Endothelial cell (in vitro differentiated cells): ENCODE results near the gene UMOD. TPM values are rescaled to one million over a fixed set of nuclear protein-coding genes. Genes with fewer than 3 reads are reported as not detected.

Source experiments
- DNase-seq: peaks from one replicate; pipeline ENCODE4 v3.0.0; 2021; ENCODE audit warnings: low spot score
- H3K27ac Mint-ChIP-seq: one replicate; pipeline ENCODE4 v1.8.0; 2021; ENCODE audit warnings: mixed read lengths, inconsistent platforms; ENCODE audit not compliant: unreplicated experiment
- H3K27me3 Mint-ChIP-seq: one replicate; pipeline ENCODE4 v1.8.0; 2021; ENCODE audit warnings: mild to moderate bottlenecking, moderate library complexity, mixed read lengths, inconsistent platforms; ENCODE audit not compliant: unreplicated experiment
- H3K36me3 Mint-ChIP-seq: one replicate; pipeline ENCODE4 v1.8.0; 2021; ENCODE audit warnings: mild to moderate bottlenecking, low read depth, mixed read lengths, inconsistent platforms; ENCODE audit not compliant: unreplicated experiment
- H3K4me1 Mint-ChIP-seq: one replicate; pipeline ENCODE4 v1.8.0; 2021; ENCODE audit warnings: mild to moderate bottlenecking, mixed read lengths, inconsistent platforms; ENCODE audit not compliant: unreplicated experiment
- H3K4me3 Mint-ChIP-seq: one replicate; pipeline ENCODE4 v1.8.0; 2021; ENCODE audit warnings: mild to moderate bottlenecking, mixed read lengths, inconsistent platforms; ENCODE audit not compliant: unreplicated experiment
- H3K9me3 Mint-ChIP-seq: one replicate; pipeline ENCODE4 v1.8.0; 2021; ENCODE audit warnings: mixed read lengths, inconsistent platforms; ENCODE audit not compliant: unreplicated experiment
- total RNA-seq: library from RNA; stranded (reverse); fragmentation: NEBNext Ultra II Directional; extraction: Animal tissue kit (Norgen Biotek cat#: 25700); gene quantifications from one replicate; pipeline ENCODE4 v1.2.1, GENCODE V29; 2021; ENCODE audit not compliant: unreplicated experiment
- TF ChIP-seq, protein P1 (sequence below): fragments of 200-600 bp; sonication (generic); IDR thresholded peaks from one replicate; pipeline ENCODE4 v1.5.0; 2021; ENCODE audit warnings: antibody characterized with exemption; ENCODE audit not compliant: unreplicated experiment

Gene UMOD
- total RNA-seq, 1 donor from 2014 or later: not detected

DNA sequence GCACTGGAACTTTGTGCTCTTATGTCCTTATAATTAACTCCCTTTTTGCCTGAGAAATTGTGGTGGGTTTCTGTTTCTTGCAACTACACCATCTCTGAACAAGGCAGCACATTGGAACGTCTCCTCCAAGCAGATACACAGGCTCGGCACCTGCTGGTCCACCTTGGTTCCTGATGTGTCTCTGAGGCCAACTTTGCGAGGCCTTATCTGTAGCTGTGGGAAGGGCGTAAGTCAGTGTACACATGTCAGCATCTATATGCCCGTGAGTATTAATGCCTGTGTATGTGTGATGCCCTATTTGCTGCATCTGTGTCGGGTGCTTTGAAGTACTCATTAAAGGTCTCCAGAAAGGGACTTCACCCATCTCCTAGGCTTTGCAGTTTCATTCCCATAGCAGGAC, 42.7 kb downstream of the UMOD start:
- H3K36me3 Mint-ChIP-seq: no peaks in the 10 kb centered on the region
- H3K4me1 Mint-ChIP-seq: no peaks in the 10 kb centered on the region
- H3K27me3 Mint-ChIP-seq: no peaks in the 10 kb centered on the region
- no peak for DNase-seq
- no peaks in the 10 kb centered on the region for H3K9me3 Mint-ChIP-seq
- no peak overlapping the region for H3K27ac Mint-ChIP-seq
- TF ChIP-seq, protein P1, sequence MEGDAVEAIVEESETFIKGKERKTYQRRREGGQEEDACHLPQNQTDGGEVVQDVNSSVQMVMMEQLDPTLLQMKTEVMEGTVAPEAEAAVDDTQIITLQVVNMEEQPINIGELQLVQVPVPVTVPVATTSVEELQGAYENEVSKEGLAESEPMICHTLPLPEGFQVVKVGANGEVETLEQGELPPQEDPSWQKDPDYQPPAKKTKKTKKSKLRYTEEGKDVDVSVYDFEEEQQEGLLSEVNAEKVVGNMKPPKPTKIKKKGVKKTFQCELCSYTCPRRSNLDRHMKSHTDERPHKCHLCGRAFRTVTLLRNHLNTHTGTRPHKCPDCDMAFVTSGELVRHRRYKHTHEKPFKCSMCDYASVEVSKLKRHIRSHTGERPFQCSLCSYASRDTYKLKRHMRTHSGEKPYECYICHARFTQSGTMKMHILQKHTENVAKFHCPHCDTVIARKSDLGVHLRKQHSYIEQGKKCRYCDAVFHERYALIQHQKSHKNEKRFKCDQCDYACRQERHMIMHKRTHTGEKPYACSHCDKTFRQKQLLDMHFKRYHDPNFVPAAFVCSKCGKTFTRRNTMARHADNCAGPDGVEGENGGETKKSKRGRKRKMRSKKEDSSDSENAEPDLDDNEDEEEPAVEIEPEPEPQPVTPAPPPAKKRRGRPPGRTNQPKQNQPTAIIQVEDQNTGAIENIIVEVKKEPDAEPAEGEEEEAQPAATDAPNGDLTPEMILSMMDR: no peak
- H3K4me3 Mint-ChIP-seq: no peak overlapping the region

DNA sequence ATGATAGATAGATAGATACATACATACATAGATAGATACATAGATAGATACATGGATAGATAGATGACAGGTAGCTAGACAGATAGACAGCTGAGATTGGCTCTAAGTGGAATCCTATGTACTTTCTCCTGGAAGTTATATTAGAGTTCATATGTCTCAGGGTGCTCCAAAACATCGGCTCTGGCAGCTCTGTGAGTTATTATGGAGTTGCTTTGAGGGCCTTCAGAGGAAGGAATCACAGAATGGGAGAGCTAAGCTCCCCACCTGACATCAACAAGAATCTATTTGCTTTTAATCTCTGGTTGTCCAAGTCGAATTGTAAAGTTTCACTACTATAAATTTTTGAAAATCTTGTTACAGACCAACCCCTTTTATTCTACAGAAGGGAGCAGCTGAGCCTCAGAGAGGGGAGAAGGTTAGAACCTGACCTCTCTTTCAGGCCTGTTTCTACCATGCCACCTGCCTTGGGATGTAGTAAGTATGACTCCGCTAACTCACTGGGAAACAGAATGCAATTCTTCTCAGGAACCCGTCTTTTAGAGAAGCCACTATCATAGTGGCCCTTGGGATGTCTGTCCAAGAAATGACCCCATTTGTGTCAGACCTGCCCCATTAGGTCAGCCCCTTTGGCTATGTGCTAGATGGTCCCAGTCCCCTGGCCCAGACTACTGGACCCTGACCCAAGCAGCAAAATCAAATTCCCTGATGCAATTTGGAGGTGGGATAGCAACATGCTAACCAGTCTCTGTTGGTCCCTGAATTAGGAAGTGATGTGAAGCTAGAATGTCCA, 43.5 kb downstream of the UMOD start:
- Mint-ChIP-seq H3K36me3 (no peaks in the 10 kb centered on the region), H3K4me3 (no peak overlapping the region), H3K27ac (no peak overlapping the region), H3K4me1 (no peaks in the 10 kb centered on the region), H3K9me3 (no peaks in the 10 kb centered on the region), H3K27me3 (no peaks in the 10 kb centered on the region)
- DNase-seq: no peak
- TF ChIP-seq, protein P1: no peak

- Mint-ChIP-seq H3K27me3 (no peaks in the 10 kb centered on the region), H3K4me1 (no peaks in the 10 kb centered on the region), H3K36me3 (no peaks in the 10 kb centered on the region), H3K9me3 (no peaks in the 10 kb centered on the region), H3K27ac (no peak overlapping the region), H3K4me3 (no peak overlapping the region)
- TF ChIP-seq, protein P1: no peak
- no peak for DNase-seq
These were observed 44.2 kb downstream of the UMOD start for GRCh38 chr16:20308266-20308665.

DNA sequence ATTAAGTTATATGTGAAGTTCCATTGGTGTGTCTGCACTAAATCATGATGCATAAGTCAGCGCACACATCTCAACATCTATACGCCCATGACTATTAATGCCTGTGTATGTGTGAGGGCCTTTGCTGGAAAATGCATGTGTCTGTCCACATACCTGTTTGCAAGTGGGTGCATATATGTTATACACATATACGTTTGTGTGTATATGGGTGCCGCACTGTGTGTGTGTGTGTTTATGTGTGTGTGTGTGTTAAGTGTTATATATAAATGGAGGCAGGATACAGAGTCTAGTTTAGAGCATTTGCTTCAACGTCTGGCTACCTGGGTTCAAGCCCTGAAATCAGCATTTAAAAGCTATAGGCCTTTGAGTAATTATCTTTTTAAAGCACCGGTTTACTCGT, 44.7 kb downstream of the UMOD start:
- no peaks in the 10 kb centered on the region for H3K27me3 Mint-ChIP-seq
- TF ChIP-seq, protein P1: no peak
- DNase-seq: no peak
- H3K36me3 Mint-ChIP-seq: no peaks in the 10 kb centered on the region
- H3K4me3 Mint-ChIP-seq: no peak overlapping the region
- H3K4me1 Mint-ChIP-seq: no peaks in the 10 kb centered on the region
- H3K9me3 Mint-ChIP-seq: no peaks in the 10 kb centered on the region
- H3K27ac Mint-ChIP-seq: no peak overlapping the region

GRCh38 chr16:20307240-20307671, 45.3 kb downstream of the UMOD start:
- TF ChIP-seq, protein P1: no peak
- Mint-ChIP-seq H3K36me3 (no peaks in the 10 kb centered on the region), H3K4me3 (no peak overlapping the region), H3K4me1 (no peaks in the 10 kb centered on the region), H3K27ac (no peak overlapping the region), H3K9me3 (no peaks in the 10 kb centered on the region), H3K27me3 (no peaks in the 10 kb centered on the region)
- DNase-seq: no peak
